COLO668 (cell line): ENCODE measurements around the gene OR6C76.
"Not testable (repeated sequence)": the region's sequence is repeated elsewhere in the genome, so short reads cannot be mapped to it uniquely, and the experiment has no call there.

Source experiments
- DNase-seq: peaks from one replicate; lab custom pipeline; 2025; ENCODE audit not compliant: unreplicated experiment; lab: John Stamatoyannopoulos, UW

OR6C76 gene

GRCh38 chr12:55425954-55426353, at the start of gene OR6C76:
OR6C76 (plus strand) TSS chr12:55426254; CDS start chr12:55426254, 0 bp downstream.
- no peak for DNase-seq

GRCh38 chr12:55385891-55386290, 40.2 kb upstream of the OR6C76 start:
- DNase-seq, result no peak

- no peak for DNase-seq
Observed at GRCh38 chr12:55392032-55392795, 33.8 kb upstream of the OR6C76 start.

GRCh38 chr12:55396326-55396725, 29.7 kb upstream of the OR6C76 start:
- DNase-seq, result no peak

GRCh38 chr12:55400229-55400628, 25.8 kb upstream of the OR6C76 start, which contains the start of gene OR6C65:
OR6C65 (plus strand) TSS chr12:55400529; CDS start chr12:55400529, 0 bp downstream.
- no peak for DNase-seq

- no peak for DNase-seq
Observed at GRCh38 chr12:55407866-55408265, 18.2 kb upstream of the OR6C76 start.

GRCh38 chr12:55409133-55409532, 16.9 kb upstream of the OR6C76 start:
- not testable (repeated sequence) for DNase-seq

- DNase-seq, result not testable (repeated sequence)
Observed at GRCh38 chr12:55412138-55412537, 13.9 kb upstream of the OR6C76 start.

GRCh38 chr12:55413498-55414388, 12.3 kb upstream of the OR6C76 start:
- DNase-seq, result not testable (repeated sequence)

GRCh38 chr12:55414396-55414823, 11.6 kb upstream of the OR6C76 start:
- DNase-seq, result not testable (repeated sequence)

- DNase-seq, result not testable (repeated sequence)
Observed at GRCh38 chr12:55414889-55415288, 11.2 kb upstream of the OR6C76 start.

- DNase-seq, result no peak
Observed at GRCh38 chr12:55416961-55417360, 9.1 kb upstream of the OR6C76 start.

GRCh38 chr12:55420307-55420962, 5.6 kb upstream of the OR6C76 start:
- no peak for DNase-seq

- DNase-seq, result no peak
Observed at GRCh38 chr12:55428331-55429243, 2.5 kb downstream of the OR6C76 start.

GRCh38 chr12:55441233-55441632, 15.2 kb downstream of the OR6C76 start:
- DNase-seq, result not testable (repeated sequence)

- DNase-seq, result no peak
Observed at GRCh38 chr12:55443776-55444175, 17.7 kb downstream of the OR6C76 start, which contains the start of gene OR6C2. OR6C2 (plus strand) TSS chr12:55444076; CDS start chr12:55452214, 8,138 bp downstream.

GRCh38 chr12:55445357-55445756, 19.3 kb downstream of the OR6C76 start:
- no peak for DNase-seq

- DNase-seq, result no peak
Observed at GRCh38 chr12:55446326-55446725, 20.3 kb downstream of the OR6C76 start.

- no peak for DNase-seq
Observed at GRCh38 chr12:55448825-55449224, 22.8 kb downstream of the OR6C76 start.

- not testable (repeated sequence) for DNase-seq
Observed at GRCh38 chr12:55464926-55465325, 38.9 kb downstream of the OR6C76 start.
